Smooth muscle cell (in vitro differentiated cells): ENCODE measurements around the gene NOS3. TPM values are rescaled to one million over a fixed set of nuclear protein-coding genes. Genes with fewer than 3 reads are reported as not detected.

ENCODE experiments used
- DNase-seq: peaks from one replicate; lab custom pipeline; 2025; ENCODE audit not compliant: unreplicated experiment; lab: John Stamatoyannopoulos, UW
- H2AFZ ChIP-seq: fragments of 200-600 bp; sonication (generic); 2 replicates; pipeline ENCODE4 v1.6.0; 2016; ENCODE audit warnings: antibody characterized with exemption, low read depth, mild to moderate bottlenecking
- H3F3A ChIP-seq: fragments of 200-600 bp; sonication (generic); 2 replicates; pipeline ENCODE4 v1.6.0; 2017; ENCODE audit warnings: antibody characterized with exemption, low read depth
- H3K27ac ChIP-seq: fragments of 200-600 bp; sonication (generic); 2 replicates; pipeline ENCODE4 v1.5.1; 2016; ENCODE audit warnings: low read depth, mild to moderate bottlenecking
- H3K27me3 ChIP-seq: fragments of 200-600 bp; sonication (generic); 2 replicates; pipeline ENCODE4 v1.6.1; 2016; ENCODE audit warnings: low read depth, mild to moderate bottlenecking
- H3K36me3 ChIP-seq: fragments of 200-600 bp; sonication (generic); 2 replicates; pipeline ENCODE4 v1.5.1; 2016; ENCODE audit warnings: low read depth
- H3K4me1 ChIP-seq: fragments of 200-600 bp; sonication (generic); 2 replicates; pipeline ENCODE4 v1.5.1; 2016; ENCODE audit warnings: low read depth
- H3K4me2 ChIP-seq: fragments of 200-600 bp; sonication (generic); 2 replicates; pipeline ENCODE4 v1.6.0; 2016; ENCODE audit warnings: mild to moderate bottlenecking
- H3K4me3 ChIP-seq: fragments of 200-600 bp; sonication (generic); 2 replicates; pipeline ENCODE4 v1.5.1; 2016; ENCODE audit warnings: mild to moderate bottlenecking
- H3K79me2 ChIP-seq: fragments of 200-600 bp; sonication (generic); 2 replicates; pipeline ENCODE4 v1.6.0; 2016; ENCODE audit warnings: low read depth, mild to moderate bottlenecking
- H3K9ac ChIP-seq: fragments of 200-600 bp; sonication (generic); 2 replicates; pipeline ENCODE4 v1.6.0; 2016; ENCODE audit warnings: low read depth
- H3K9me3 ChIP-seq: fragments of 200-600 bp; sonication (generic); replicated peaks from 2 replicates; pipeline ENCODE4 v1.5.1; 2016; ENCODE audit warnings: low read depth
- H4K20me1 ChIP-seq: fragments of 200-600 bp; sonication (generic); 2 replicates; pipeline ENCODE4 v1.6.0; 2016; ENCODE audit warnings: low read depth
- CTCF ChIP-seq: fragments of 200-600 bp; sonication (generic); IDR thresholded peaks from 2 replicates; pipeline ENCODE4 v1.5.1; 2017; ENCODE audit warnings: borderline replicate concordance, mild to moderate bottlenecking, antibody characterized with exemption; ENCODE audit not compliant: insufficient read depth, poor library complexity, severe bottlenecking
- WGBS: methylation state at CpG from one replicate; pipeline ENCODE4 v1.1.7; 2016; ENCODE audit warnings: low lambda C conversion rate; 5-methylcytosine and 5-hydroxymethylcytosine counted together
- polyA plus RNA-seq: library from polyadenylated mRNA; unstranded; fragments of >200 nt; fragmentation: Nextera tagmentation; extraction: Ambion mirVana; gene quantifications from 2 replicates; pipeline ENCODE4 v1.2.1, GENCODE V29; 2016
- total RNA-seq: library from RNA; depleted of rRNA; stranded (reverse); fragments of >200 nt; gene quantifications from 2 replicates; pipeline ENCODE4 v1.2.3, GENCODE V29; 2014

NOS3 gene
- total and polyA plus RNA-seq, 2 experiments from 2014 or later = 3.4 to 11.7 TPM

GRCh38 chr7:150945171-150945852, 45.5 kb upstream of the NOS3 start:
- 43% methylated on average over 16 of the region's 19 CpGs for WGBS
- no peak for DNase-seq
- Histone ChIP-seq H3K9me3 (no peaks in the 10 kb centered on the region), H2AFZ (peak overlapping the region; percentile 75), H3K79me2 (no peaks in the 10 kb centered on the region), H3K36me3 (no peaks in the 10 kb centered on the region), H3K9ac (no peak overlapping the region), H3K4me3 (no peak overlapping the region), H3K27me3 (no peaks in the 10 kb centered on the region), H3K4me1 (peaks cover 39% of the 10 kb centered on the region), H3F3A (no peaks in the 10 kb centered on the region), H4K20me1 (no peaks in the 10 kb centered on the region), H3K27ac (peak overlapping the region; percentile 82), H3K4me2 (peak overlapping the region; percentile 65)
- TF ChIP-seq CTCF = no peak

GRCh38 chr7:150945853-150946420, 44.9 kb upstream of the NOS3 start:
- H3K4me3 ChIP-seq = no peak overlapping the region
- no peaks in the 10 kb centered on the region for H4K20me1 ChIP-seq
- no peaks in the 10 kb centered on the region for H3K9me3 ChIP-seq
- H3K27me3 ChIP-seq = no peaks in the 10 kb centered on the region
- peaks cover 39% of the 10 kb centered on the region for H3K4me1 ChIP-seq
- H3F3A ChIP-seq = no peaks in the 10 kb centered on the region
- no peaks in the 10 kb centered on the region for H3K36me3 ChIP-seq
- peak; percentile 35 for DNase-seq
- no peak overlapping the region for H3K9ac ChIP-seq
- 53% methylated on average over 17 of the region's 17 CpGs for WGBS
- H3K27ac ChIP-seq = peak overlapping the region; percentile 82
- peak overlapping the region; percentile 75 for H2AFZ ChIP-seq
- peak overlapping the region; percentile 65 for H3K4me2 ChIP-seq
- no peaks in the 10 kb centered on the region for H3K79me2 ChIP-seq
- no peak for TF ChIP-seq CTCF

GRCh38 chr7:150946421-150947240, 44.2 kb upstream of the NOS3 start:
- Histone ChIP-seq H3K4me1 (peaks cover 39% of the 10 kb centered on the region), H4K20me1 (no peaks in the 10 kb centered on the region), H3F3A (no peaks in the 10 kb centered on the region), H3K27ac (peak overlapping the region; percentile 82), H3K9ac (no peak overlapping the region), H3K27me3 (no peaks in the 10 kb centered on the region), H3K79me2 (no peaks in the 10 kb centered on the region), H2AFZ (no peak overlapping the region), H3K36me3 (no peaks in the 10 kb centered on the region), H3K4me3 (no peak overlapping the region), H3K9me3 (no peaks in the 10 kb centered on the region), H3K4me2 (no peak overlapping the region)
- no peak for DNase-seq
- WGBS = 85% methylated on average over 25 of the region's 27 CpGs
- no peak for TF ChIP-seq CTCF
